Mammary epithelial cell (primary cell): Measurements from ENCODE around the gene TRRAP.

Experiments
- CTCF ChIP-seq, 2 donors: IDR thresholded peaks in 1 of 2; conservative IDR thresholded peaks in 1 of 2; 2 replicates each; pipeline ENCODE4 v1.5.1; 2011 to 2012; ENCODE audit warnings: inconsistent platforms in 2 of 2, low read length in 2 of 2, mild to moderate bottlenecking in 2 of 2, control low read depth in 1 of 2, low read depth in 1 of 2; ENCODE audit not compliant: insufficient read depth in 1 of 2; ENCODE audit errors: extremely low read depth in 1 of 2
- EZH2 ChIP-seq: IDR thresholded peaks from 2 replicates; pipeline ENCODE4 v1.6.1; 2012; ENCODE audit warnings: low read length, inconsistent platforms, borderline replicate concordance

DNA sequence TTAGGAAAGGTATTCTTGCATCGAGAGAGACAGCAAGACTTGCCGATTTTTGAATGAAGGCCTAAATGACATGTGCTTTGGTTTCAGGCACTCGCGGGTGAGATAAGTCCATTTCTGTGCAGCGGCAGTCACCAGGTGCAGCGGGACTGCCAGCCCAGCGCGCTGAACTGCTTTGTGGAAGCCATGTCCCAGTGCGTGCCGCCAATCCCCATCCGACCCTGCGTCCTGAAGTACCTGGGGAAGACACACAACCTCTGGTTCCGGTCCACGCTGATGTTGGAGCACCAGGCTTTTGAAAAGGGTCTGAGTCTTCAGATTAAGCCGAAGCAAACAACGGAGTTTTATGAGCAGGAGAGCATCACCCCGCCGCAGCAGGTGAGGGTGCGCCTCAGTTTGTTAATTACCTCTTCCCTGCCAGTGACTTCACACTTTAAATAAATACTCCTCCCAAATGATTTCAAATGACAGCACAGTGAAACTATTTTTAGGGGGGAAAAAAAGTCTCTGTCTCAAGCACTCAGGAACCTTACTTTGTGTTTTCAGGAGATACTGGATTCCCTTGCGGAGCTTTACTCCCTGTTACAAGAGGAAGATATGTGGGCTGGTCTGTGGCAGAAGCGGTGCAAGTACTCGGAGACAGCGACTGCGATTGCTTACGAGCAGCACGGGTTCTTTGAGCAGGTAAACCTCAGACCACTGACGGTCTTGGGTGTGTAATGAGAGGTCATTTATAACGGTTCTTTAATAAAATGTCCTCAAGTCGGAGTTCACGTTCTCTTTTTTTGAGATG is 98.3 kb downstream of the TRRAP start:
- no peak for TF ChIP-seq EZH2
- no peak for TF ChIP-seq CTCF (conservative IDR thresholded peaks at IDR 0.05 in 1 of 2, IDR thresholded peaks at IDR 0.05 in 1 of 2; ENCODE audit: extremely low read depth in 1 of 2, insufficient read depth in 1 of 2, low read depth in 1 of 2, low read length in 2 of 2)
